NOMO-1 treated with dmso at 0.1 percent for 144 hours (cell line): ENCODE measurements around the gene KEAP1.
A peak's percentile ranks its signal among the peaks of the same experiment; 100 is the strongest.

Experiments
- DNase-seq: peaks from one replicate; lab custom pipeline; 2025; ENCODE audit not compliant: unreplicated experiment; lab: John Stamatoyannopoulos, UW

The KEAP1 gene

GRCh38 chr19:10525636-10526035 is 22.5 kb upstream of the KEAP1 start:
- DNase-seq: no peak

GRCh38 chr19:10523135-10523636 is 20.0 kb upstream of the KEAP1 start:
- no peak for DNase-seq

- no peak for DNase-seq
These were observed 18.5 kb upstream of the KEAP1 start for GRCh38 chr19:10521461-10522171.

GRCh38 chr19:10520652-10521318 is 17.6 kb upstream of the KEAP1 start:
- no peak for DNase-seq

GRCh38 chr19:10519421-10519820 is 16.3 kb upstream of the KEAP1 start:
- no peak for DNase-seq

GRCh38 chr19:10518444-10519361 is 15.5 kb upstream of the KEAP1 start:
- DNase-seq: peak; percentile 12

GRCh38 chr19:10517760-10518443 is 14.7 kb upstream of the KEAP1 start:
- no peak for DNase-seq

GRCh38 chr19:10517361-10517759 is 14.2 kb upstream of the KEAP1 start, which contains the start of gene S1PR5:
S1PR5 (minus strand) TSS chr19:10517447; CDS start chr19:10515011, 2,436 bp downstream.
- DNase-seq: no peak

- no peak for DNase-seq
These were observed 13.6 kb upstream of the KEAP1 start for GRCh38 chr19:10516671-10517286.

- DNase-seq: no peak
These were observed 12.9 kb upstream of the KEAP1 start for GRCh38 chr19:10516064-10516385.

- DNase-seq: no peak
These were observed 11.3 kb upstream of the KEAP1 start for GRCh38 chr19:10514211-10515145.

GRCh38 chr19:10513223-10513622 is 10.1 kb upstream of the KEAP1 start:
- DNase-seq: no peak

- no peak for DNase-seq
These were observed 7.2 kb upstream of the KEAP1 start for GRCh38 chr19:10510301-10510802.

- no peak for DNase-seq
These were observed 5.6 kb upstream of the KEAP1 start for GRCh38 chr19:10508707-10509106.

- DNase-seq: no peak
These were observed 4.9 kb upstream of the KEAP1 start for GRCh38 chr19:10508036-10508435.

GRCh38 chr19:10505583-10506229 is 2.5 kb upstream of the KEAP1 start:
- peak; percentile 56 for DNase-seq

- peak; percentile 85 for DNase-seq
These were observed 593 bp downstream of the KEAP1 start for GRCh38 chr19:10502524-10503001.

GRCh38 chr19:10501971-10502523 is 1.1 kb downstream of the KEAP1 start:
- DNase-seq: no peak
